Mesenchymal stem cell (in vitro differentiated cells and primary cell): Measurements from ENCODE around the gene PTPN5.
A peak's percentile ranks its signal among the peaks of the same experiment; 100 is the strongest.

ENCODE experiments used
- DNase-seq: peaks from one replicate; pipeline ENCODE4 v3.0.0-alpha.2; 2013
- H2AFZ ChIP-seq: one replicate; pipeline ENCODE4 v1.6.1; 2013; ENCODE audit warnings: low read depth, mild to moderate bottlenecking, control low read depth, inconsistent platforms, low read length, moderate library complexity
- H2AK5ac ChIP-seq: 2 replicates; pipeline ENCODE4 v1.6.1; 2013; ENCODE audit warnings: low read length, moderate library complexity, mild to moderate bottlenecking, inconsistent platforms; ENCODE audit not compliant: severe bottlenecking
- H2BK120ac ChIP-seq: one replicate; pipeline ENCODE4 v1.6.1; 2013; ENCODE audit warnings: low read depth, mild to moderate bottlenecking, inconsistent platforms, low read length, moderate library complexity
- H2BK12ac ChIP-seq, 2 experiments: one replicate each; pipeline ENCODE4 v1.6.1; 2013; ENCODE audit warnings: inconsistent platforms in 2 of 2, low read length in 2 of 2, mild to moderate bottlenecking in 2 of 2, moderate library complexity in 2 of 2, control low read depth in 1 of 2
- H2BK15ac ChIP-seq: one replicate; pipeline ENCODE4 v1.6.1; 2013; ENCODE audit warnings: mild to moderate bottlenecking, low read depth, inconsistent platforms; ENCODE audit not compliant: poor library complexity, severe bottlenecking
- H2BK5ac ChIP-seq: 2 replicates; pipeline ENCODE4 v1.6.1; 2013; ENCODE audit warnings: low read depth, mild to moderate bottlenecking, low read length, control low read depth, inconsistent platforms; ENCODE audit not compliant: poor library complexity, severe bottlenecking
- H3K14ac ChIP-seq, 2 experiments: one replicate each; pipeline ENCODE4 v1.6.1; 2013; ENCODE audit warnings: inconsistent platforms in 2 of 2, low read length in 2 of 2, control low read depth in 1 of 2, mild to moderate bottlenecking in 1 of 2, moderate library complexity in 1 of 2
- H3K18ac ChIP-seq, 2 experiments: one replicate each; pipeline ENCODE4 v1.6.1; 2013; ENCODE audit warnings: inconsistent platforms in 2 of 2, low read length in 2 of 2, control low read depth in 1 of 2, low read depth in 1 of 2, mild to moderate bottlenecking in 1 of 2
- H3K23ac ChIP-seq, 2 experiments: one replicate each; pipeline ENCODE4 v1.6.1; 2013; ENCODE audit warnings: inconsistent platforms in 2 of 2, low read length in 2 of 2, mild to moderate bottlenecking in 2 of 2, moderate library complexity in 2 of 2, control low read depth in 1 of 2
- H3K27ac ChIP-seq: 2 replicates; pipeline ENCODE4 v1.5.1; 2013; ENCODE audit warnings: mild to moderate bottlenecking, moderate library complexity, low read length, control low read depth, inconsistent platforms; ENCODE audit not compliant: poor library complexity, severe bottlenecking
- H3K27me3 ChIP-seq, 2 experiments: 2 replicates each; pipeline versions ENCODE4 v1.6.1 to v1.7.0; 2013; ENCODE audit warnings: low read length in 2 of 2, mild to moderate bottlenecking in 2 of 2, moderate library complexity in 2 of 2, control low read depth in 1 of 2, inconsistent platforms in 1 of 2; ENCODE audit not compliant: control insufficient read depth in 1 of 2, insufficient read depth in 1 of 2
- H3K36me3 ChIP-seq, 2 experiments: 2 replicates each; pipeline versions ENCODE4 v1.6.1 to v1.7.0; 2013; ENCODE audit warnings: low read length in 2 of 2, control low read depth in 1 of 2, inconsistent platforms in 1 of 2, low read depth in 1 of 2, mild to moderate bottlenecking in 1 of 2; ENCODE audit not compliant: insufficient read depth in 2 of 2, control insufficient read depth in 1 of 2
- H3K4ac ChIP-seq, 2 experiments: one replicate each; pipeline ENCODE4 v1.6.1; 2013; ENCODE audit warnings: inconsistent platforms in 2 of 2, low read length in 2 of 2, mild to moderate bottlenecking in 2 of 2, moderate library complexity in 2 of 2, control low read depth in 1 of 2, low read depth in 1 of 2
- H3K4me1 ChIP-seq: 2 replicates; pipeline ENCODE4 v1.6.1; 2013; ENCODE audit warnings: low read depth, low read length, control low read depth; ENCODE audit not compliant: control insufficient read depth, insufficient read depth
- H3K4me2 ChIP-seq: 2 replicates; pipeline ENCODE4 v1.6.1; 2013; ENCODE audit warnings: low read length, mild to moderate bottlenecking, inconsistent platforms; ENCODE audit not compliant: poor library complexity, severe bottlenecking
- H3K4me3 ChIP-seq, 2 experiments: 2 replicates each; pipeline versions ENCODE4 v1.5.1 to v1.7.0; 2013; ENCODE audit warnings: low read length in 2 of 2, mild to moderate bottlenecking in 2 of 2, control low read depth in 1 of 2, low read depth in 1 of 2; ENCODE audit not compliant: insufficient read depth in 1 of 2
- H3K79me1 ChIP-seq: replicated peaks from 2 replicates; pipeline ENCODE4 v1.6.1; 2013; ENCODE audit warnings: mild to moderate bottlenecking, control low read depth, low read length, inconsistent platforms; ENCODE audit not compliant: poor library complexity, severe bottlenecking
- H3K9ac ChIP-seq: 2 replicates; pipeline ENCODE4 v1.7.0; 2013; ENCODE audit warnings: mild to moderate bottlenecking, low read length, moderate library complexity
- H3K9me3 ChIP-seq: 2 replicates; pipeline ENCODE4 v1.7.0; 2013; ENCODE audit warnings: mild to moderate bottlenecking, low read length; ENCODE audit not compliant: control insufficient read depth
- H4K8ac ChIP-seq: one replicate; pipeline ENCODE4 v1.6.1; 2013; ENCODE audit warnings: inconsistent platforms, mild to moderate bottlenecking, low read length, moderate library complexity
- H4K91ac ChIP-seq: one replicate; pipeline ENCODE4 v1.6.1; 2013; ENCODE audit warnings: mild to moderate bottlenecking, low read length, inconsistent platforms
- WGBS: methylation state at CpG from one replicate; pipeline ENCODE4 v1.1.7; 2013; ENCODE audit warnings: mixed read lengths; 5-methylcytosine and 5-hydroxymethylcytosine counted together

Gene PTPN5

DNA sequence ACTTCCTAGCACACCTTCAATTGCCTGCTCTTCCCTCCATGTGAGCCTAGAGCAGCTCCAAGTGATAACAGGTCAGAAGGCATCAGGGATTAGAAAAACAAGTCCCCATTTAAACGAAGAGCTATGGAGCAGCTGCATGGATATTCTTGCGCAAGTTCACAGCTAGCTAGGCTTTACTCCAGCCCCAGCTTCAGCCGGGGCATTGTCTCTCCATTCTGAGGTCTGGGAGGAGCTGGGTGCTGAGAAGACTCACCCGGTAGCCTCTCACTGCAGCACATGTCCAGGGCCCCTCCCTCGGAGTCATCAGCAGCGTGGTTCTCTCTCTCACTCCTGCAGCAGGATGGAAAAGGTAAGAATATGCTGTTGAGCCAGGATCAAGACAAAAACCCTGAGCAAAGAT, 26.0 kb downstream of the PTPN5 start:
- no peak overlapping the region for H2BK120ac ChIP-seq
- H2AFZ ChIP-seq: no peak overlapping the region
- H2BK12ac ChIP-seq: no peak overlapping the region
- no peaks in the 10 kb centered on the region for H3K9me3 ChIP-seq
- no peak overlapping the region for H2AK5ac ChIP-seq
- peaks cover 2% of the 10 kb centered on the region for H3K4me1 ChIP-seq
- no peak overlapping the region for H3K27ac ChIP-seq
- no peak overlapping the region for H3K4me2 ChIP-seq
- H3K14ac ChIP-seq: no peak overlapping the region
- H2BK5ac ChIP-seq: no peak overlapping the region
- H3K9ac ChIP-seq: no peak overlapping the region
- H3K79me1 ChIP-seq: no peaks in the 10 kb centered on the region
- H3K18ac ChIP-seq: no peak overlapping the region
- no peak overlapping the region for H4K8ac ChIP-seq
- no peak overlapping the region for H2BK15ac ChIP-seq
- H3K23ac ChIP-seq: no peak overlapping the region
- 80% methylated on average over 6 of the region's 6 CpGs for WGBS
- DNase-seq: no peak
- H3K4ac ChIP-seq: no peak overlapping the region
- no peaks in the 10 kb centered on the region for H3K36me3 ChIP-seq
- H4K91ac ChIP-seq: no peak overlapping the region
- no peak overlapping the region for H3K4me3 ChIP-seq
- no peaks in the 10 kb centered on the region for H3K27me3 ChIP-seq

DNA sequence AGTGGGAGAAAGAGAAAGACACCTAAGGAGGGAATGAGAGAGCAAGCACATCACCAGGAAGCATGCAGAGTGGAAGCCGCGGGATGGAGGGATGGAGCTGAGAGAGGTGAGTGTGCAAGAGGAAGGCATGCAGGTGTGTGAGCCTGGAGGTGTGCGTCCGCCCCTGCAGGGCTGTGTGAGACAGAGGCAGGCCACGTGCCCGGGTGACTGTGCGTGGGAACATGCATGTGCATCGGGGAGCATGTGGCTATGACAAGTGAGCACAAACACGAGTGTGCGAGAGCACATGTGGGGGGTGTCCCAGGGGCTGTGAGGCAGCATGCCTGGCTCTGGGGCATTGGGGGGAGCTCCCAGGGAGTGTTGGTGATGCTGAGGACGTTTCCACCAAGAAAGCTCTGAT, 29.9 kb downstream of the PTPN5 start:
- H3K14ac ChIP-seq: peak overlapping the region in 1 of 2 experiments; percentile 2
- H3K18ac ChIP-seq: no peak overlapping the region
- H2AK5ac ChIP-seq: no peak overlapping the region
- no peak for DNase-seq
- H3K23ac ChIP-seq: no peak overlapping the region
- H3K4me1 ChIP-seq: no peaks in the 10 kb centered on the region
- H3K9ac ChIP-seq: no peak overlapping the region
- 92% methylated on average over 11 of the region's 11 CpGs for WGBS
- H3K9me3 ChIP-seq: no peaks in the 10 kb centered on the region
- H2BK120ac ChIP-seq: no peak overlapping the region
- H3K4me2 ChIP-seq: no peak overlapping the region
- H2BK15ac ChIP-seq: no peak overlapping the region
- no peak overlapping the region for H2BK12ac ChIP-seq
- H3K4ac ChIP-seq: no peak overlapping the region
- no peak overlapping the region for H3K27ac ChIP-seq
- no peaks in the 10 kb centered on the region for H3K79me1 ChIP-seq
- H3K36me3 ChIP-seq: no peaks in the 10 kb centered on the region
- no peak overlapping the region for H3K4me3 ChIP-seq
- peaks cover 0 to 10% of the 10 kb centered on the region in 2 experiments for H3K27me3 ChIP-seq
- H4K91ac ChIP-seq: peak overlapping the region; percentile 18
- H2AFZ ChIP-seq: no peak overlapping the region
- no peak overlapping the region for H4K8ac ChIP-seq
- H2BK5ac ChIP-seq: no peak overlapping the region

DNA sequence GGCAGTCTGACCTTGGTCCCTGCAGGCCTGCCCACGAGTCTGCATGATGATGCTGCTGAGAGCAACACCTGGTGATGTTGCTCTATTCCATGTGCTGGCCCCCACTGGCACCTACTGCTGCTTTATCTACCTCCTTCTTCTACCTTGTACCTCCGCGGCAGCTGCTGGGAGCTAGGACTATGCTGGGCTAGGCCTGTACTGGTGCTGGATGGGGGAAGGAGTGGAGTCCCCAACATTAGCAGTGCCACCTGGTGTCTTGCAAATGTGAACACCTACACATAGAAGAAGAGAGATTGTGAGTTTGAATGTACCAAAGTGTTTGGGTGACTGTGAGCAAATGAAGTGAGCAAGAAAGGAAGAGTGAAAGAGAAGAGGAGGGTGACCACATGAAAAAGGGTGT, 30.5 kb downstream of the PTPN5 start:
- no peak overlapping the region for H4K91ac ChIP-seq

DNA sequence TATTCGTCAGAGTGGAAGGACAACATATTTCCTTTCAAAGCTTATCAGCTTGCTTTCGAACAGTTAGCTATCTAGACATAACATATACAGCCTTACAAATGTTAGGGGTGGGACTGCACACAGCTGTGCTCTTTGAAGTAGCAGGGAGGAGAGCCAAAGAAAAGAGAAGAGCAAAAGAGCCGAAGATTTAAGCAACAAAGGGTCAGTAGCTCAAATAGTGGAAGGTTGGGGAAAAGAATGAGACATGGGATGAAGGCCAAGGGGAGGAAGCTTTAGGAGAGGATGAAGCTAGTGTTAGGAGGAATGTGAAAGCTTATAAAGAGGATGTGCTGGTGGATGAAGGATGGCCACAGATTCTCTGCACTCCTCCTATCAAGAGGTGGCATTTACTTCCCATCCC, 33.8 kb downstream of the PTPN5 start:
- H3K4me2 ChIP-seq: no peak overlapping the region
- no peak overlapping the region for H2BK5ac ChIP-seq
- no peaks in the 10 kb centered on the region for H3K79me1 ChIP-seq
- no peak overlapping the region for H2AK5ac ChIP-seq
- H2BK120ac ChIP-seq: no peak overlapping the region
- H4K91ac ChIP-seq: no peak overlapping the region
- no peak overlapping the region for H2BK12ac ChIP-seq
- no peak for DNase-seq
- no peak overlapping the region for H3K23ac ChIP-seq
- H3K18ac ChIP-seq: no peak overlapping the region
- no peak overlapping the region for H3K4ac ChIP-seq
- no peak overlapping the region for H2BK15ac ChIP-seq
- H3K4me1 ChIP-seq: no peaks in the 10 kb centered on the region
- H2AFZ ChIP-seq: no peak overlapping the region
- H3K27me3 ChIP-seq: peaks cover 0 to 10% of the 10 kb centered on the region in 2 experiments
- no peak overlapping the region for H4K8ac ChIP-seq
- 79% methylated on average over 2 of the region's 3 CpGs for WGBS
- no peak overlapping the region for H3K4me3 ChIP-seq
- H3K9ac ChIP-seq: no peak overlapping the region
- no peak overlapping the region for H3K14ac ChIP-seq
- H3K9me3 ChIP-seq: no peaks in the 10 kb centered on the region
- H3K27ac ChIP-seq: no peak overlapping the region
- no peaks in the 10 kb centered on the region for H3K36me3 ChIP-seq

More for the DNA sequence above, 30.5 kb downstream of the PTPN5 start:
- Histone ChIP-seq H2BK12ac (no peak overlapping the region), H3K18ac (no peak overlapping the region), H3K27ac (no peak overlapping the region), H3K9me3 (no peaks in the 10 kb centered on the region), H2AK5ac (no peak overlapping the region), H2AFZ (no peak overlapping the region), H2BK120ac (no peak overlapping the region), H4K8ac (no peak overlapping the region), H3K36me3 (no peaks in the 10 kb centered on the region), H3K4me1 (no peaks in the 10 kb centered on the region), H3K4ac (no peak overlapping the region), H3K79me1 (no peaks in the 10 kb centered on the region), H3K14ac (no peak overlapping the region), H3K27me3 (peaks cover 0 to 10% of the 10 kb centered on the region in 2 experiments), H2BK5ac (no peak overlapping the region), H3K4me2 (no peak overlapping the region), H3K4me3 (no peak overlapping the region), H2BK15ac (no peak overlapping the region), H3K9ac (no peak overlapping the region), H3K23ac (no peak overlapping the region)
- no peak for DNase-seq
- WGBS: 86% methylated on average over 3 of the region's 3 CpGs
